OCI-LY1 (cell line): ENCODE results near the gene HOXC6.
"Not testable (repeated sequence)": the region's sequence is repeated elsewhere in the genome, so short reads cannot be mapped to it uniquely, and the experiment has no call there.

Experiments
- H2AFZ ChIP-seq: fragments of 200-600 bp; sonication (generic), shearing (Covaris generic); 2 replicates; pipeline ENCODE4 v1.6.0; 2014; ENCODE audit warnings: antibody characterized with exemption, mild to moderate bottlenecking, low read length
- H3F3A ChIP-seq: fragments of 200-600 bp; sonication (generic), shearing (Covaris generic); 2 replicates; pipeline ENCODE4 v1.6.0; 2014; ENCODE audit warnings: mild to moderate bottlenecking, antibody characterized with exemption, low read length, moderate library complexity; ENCODE audit not compliant: insufficient read depth
- H3K27ac ChIP-seq: fragments of 200-600 bp; sonication (generic); 2 replicates; pipeline ENCODE4 v1.5.1; 2014; ENCODE audit warnings: low read length, mixed run types, mild to moderate bottlenecking, low read depth; ENCODE audit not compliant: poor library complexity, severe bottlenecking
- H3K27me3 ChIP-seq: fragments of 200-600 bp; sonication (generic); 2 replicates; pipeline ENCODE4 v1.6.0; 2014; ENCODE audit warnings: antibody characterized with exemption, mild to moderate bottlenecking, low read length, moderate library complexity; ENCODE audit not compliant: insufficient read depth
- H3K36me3 ChIP-seq: fragments of 200-600 bp; sonication (generic); 2 replicates; pipeline ENCODE4 v1.6.1; 2014; ENCODE audit warnings: mild to moderate bottlenecking, antibody characterized with exemption, low read length, moderate library complexity, mixed read lengths; ENCODE audit not compliant: insufficient read depth
- H3K4me1 ChIP-seq: fragments of 200-600 bp; sonication (generic); 2 replicates; pipeline ENCODE4 v1.5.1; 2014; ENCODE audit warnings: mild to moderate bottlenecking, low read length, moderate library complexity; ENCODE audit not compliant: insufficient read depth, severe bottlenecking
- H3K4me2 ChIP-seq: fragments of 200-600 bp; sonication (generic), shearing (Covaris generic); 2 replicates; pipeline ENCODE4 v1.6.1; 2014; ENCODE audit warnings: low read length
- H3K4me3 ChIP-seq: fragments of 200-600 bp; sonication (generic); 2 replicates; pipeline ENCODE4 v1.5.1; 2014; ENCODE audit warnings: low read length, low read depth, mild to moderate bottlenecking, mixed read lengths; ENCODE audit not compliant: poor library complexity, severe bottlenecking
- H3K79me2 ChIP-seq: fragments of 200-600 bp; shearing (Covaris generic); 2 replicates; pipeline ENCODE4 v1.6.1; 2016; ENCODE audit warnings: mixed run types, low read length, mixed read lengths; ENCODE audit not compliant: insufficient read depth
- H3K9ac ChIP-seq: fragments of 200-600 bp; sonication (generic), shearing (Covaris generic); 2 replicates; pipeline ENCODE4 v1.6.1; 2014; ENCODE audit warnings: mild to moderate bottlenecking, low read length, mixed read lengths
- H3K9me2 ChIP-seq: fragments of 200-600 bp; sonication (generic), shearing (Covaris generic); 2 replicates; pipeline ENCODE4 v1.6.1; 2014; ENCODE audit warnings: low read depth, mild to moderate bottlenecking, low read length, mixed read lengths
- H3K9me3 ChIP-seq: fragments of 200-600 bp; shearing (Covaris generic); 2 replicates; pipeline ENCODE4 v1.6.1; 2014; ENCODE audit warnings: low read length, mixed read lengths
- H4K20me1 ChIP-seq: fragments of 200-600 bp; sonication (generic), shearing (Covaris generic); 2 replicates; pipeline ENCODE4 v1.6.0; 2016; ENCODE audit warnings: mild to moderate bottlenecking, low read length; ENCODE audit not compliant: insufficient read depth
- EZH2 ChIP-seq: fragments of 200-600 bp; sonication (generic), shearing (Covaris generic); IDR thresholded peaks from 2 replicates; pipeline ENCODE4 v1.8.0; 2017; ENCODE audit warnings: borderline replicate concordance, mixed run types, mild to moderate bottlenecking, antibody characterized with exemption, low read length, moderate library complexity, mixed read lengths
- TF ChIP-seq, protein P1 (sequence below): fragments of 200-600 bp; sonication (generic), shearing (Covaris generic); IDR thresholded peaks from 2 replicates; pipeline ENCODE4 v1.5.1; 2017; ENCODE audit warnings: mild to moderate bottlenecking, antibody characterized with exemption, low read length, moderate library complexity, mixed read lengths

The HOXC6 gene

DNA sequence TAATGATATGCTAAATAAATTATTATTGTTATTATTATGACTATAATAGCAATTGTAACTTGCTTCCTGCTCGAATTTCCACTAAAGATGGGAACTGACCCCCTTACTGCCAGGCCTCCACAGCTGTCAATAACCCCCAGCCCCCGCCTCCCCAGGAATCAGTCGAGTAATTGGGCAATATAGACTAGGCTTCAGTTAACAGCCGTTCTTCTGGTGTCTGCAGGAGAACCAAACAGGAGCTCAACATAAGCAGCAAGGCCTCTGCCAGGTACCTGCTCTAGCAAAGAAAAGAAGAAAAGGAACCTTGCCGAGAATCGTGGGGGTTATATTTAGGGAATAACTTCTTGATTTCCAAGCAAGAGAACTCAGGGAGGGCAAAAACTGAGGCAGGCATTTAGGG is 47.2 kb downstream of the HOXC6 start:
- Histone ChIP-seq H3K27me3 (no peaks in the 10 kb centered on the region; the same call in 1 of the 2 replicates), H3K36me3 (no peaks in the 10 kb centered on the region), H3K9me2 (no peaks in the 10 kb centered on the region), H3F3A (no peaks in the 10 kb centered on the region), H4K20me1 (no peaks in the 10 kb centered on the region), H3K27ac (no peak overlapping the region), H3K4me3 (no peak overlapping the region), H3K4me1 (no peaks in the 10 kb centered on the region), H3K9ac (no peak overlapping the region), H3K4me2 (no peak overlapping the region), H2AFZ (no peak overlapping the region), H3K79me2 (no peaks in the 10 kb centered on the region), H3K9me3 (no peaks in the 10 kb centered on the region)
- no peak for TF ChIP-seq EZH2
- TF ChIP-seq, protein P1, sequence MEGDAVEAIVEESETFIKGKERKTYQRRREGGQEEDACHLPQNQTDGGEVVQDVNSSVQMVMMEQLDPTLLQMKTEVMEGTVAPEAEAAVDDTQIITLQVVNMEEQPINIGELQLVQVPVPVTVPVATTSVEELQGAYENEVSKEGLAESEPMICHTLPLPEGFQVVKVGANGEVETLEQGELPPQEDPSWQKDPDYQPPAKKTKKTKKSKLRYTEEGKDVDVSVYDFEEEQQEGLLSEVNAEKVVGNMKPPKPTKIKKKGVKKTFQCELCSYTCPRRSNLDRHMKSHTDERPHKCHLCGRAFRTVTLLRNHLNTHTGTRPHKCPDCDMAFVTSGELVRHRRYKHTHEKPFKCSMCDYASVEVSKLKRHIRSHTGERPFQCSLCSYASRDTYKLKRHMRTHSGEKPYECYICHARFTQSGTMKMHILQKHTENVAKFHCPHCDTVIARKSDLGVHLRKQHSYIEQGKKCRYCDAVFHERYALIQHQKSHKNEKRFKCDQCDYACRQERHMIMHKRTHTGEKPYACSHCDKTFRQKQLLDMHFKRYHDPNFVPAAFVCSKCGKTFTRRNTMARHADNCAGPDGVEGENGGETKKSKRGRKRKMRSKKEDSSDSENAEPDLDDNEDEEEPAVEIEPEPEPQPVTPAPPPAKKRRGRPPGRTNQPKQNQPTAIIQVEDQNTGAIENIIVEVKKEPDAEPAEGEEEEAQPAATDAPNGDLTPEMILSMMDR = no peak

DNA sequence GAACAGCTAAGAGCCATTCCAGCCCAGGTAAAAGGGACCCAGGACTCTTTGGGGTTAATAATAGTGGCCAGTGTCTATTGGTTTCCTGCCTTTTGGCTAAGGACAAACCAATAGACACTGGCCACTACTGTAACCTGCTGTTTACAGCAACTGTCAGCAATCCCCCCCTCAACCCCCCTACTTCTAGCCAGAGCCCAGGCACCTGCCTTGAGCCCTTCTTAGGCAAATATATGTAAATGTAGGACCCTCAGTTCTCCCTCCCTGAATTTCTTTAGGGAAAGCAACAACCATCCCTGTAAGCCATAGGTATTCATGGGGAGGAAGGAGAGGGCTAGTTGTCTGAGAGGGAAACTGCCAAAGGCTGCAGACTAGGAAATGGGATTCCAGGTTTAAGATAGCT is 47.7 kb downstream of the HOXC6 start:
- Histone ChIP-seq H3K9ac (no peak overlapping the region), H3F3A (no peaks in the 10 kb centered on the region), H3K4me2 (no peak overlapping the region), H3K36me3 (no peaks in the 10 kb centered on the region), H4K20me1 (no peaks in the 10 kb centered on the region), H3K9me2 (no peaks in the 10 kb centered on the region), H3K9me3 (no peaks in the 10 kb centered on the region), H3K4me3 (no peak overlapping the region), H2AFZ (no peak overlapping the region), H3K27ac (no peak overlapping the region), H3K79me2 (no peaks in the 10 kb centered on the region), H3K27me3 (no peaks in the 10 kb centered on the region; the same call in 1 of the 2 replicates), H3K4me1 (no peaks in the 10 kb centered on the region)
- TF ChIP-seq EZH2 = no peak
- TF ChIP-seq, protein P1 = no peak

DNA sequence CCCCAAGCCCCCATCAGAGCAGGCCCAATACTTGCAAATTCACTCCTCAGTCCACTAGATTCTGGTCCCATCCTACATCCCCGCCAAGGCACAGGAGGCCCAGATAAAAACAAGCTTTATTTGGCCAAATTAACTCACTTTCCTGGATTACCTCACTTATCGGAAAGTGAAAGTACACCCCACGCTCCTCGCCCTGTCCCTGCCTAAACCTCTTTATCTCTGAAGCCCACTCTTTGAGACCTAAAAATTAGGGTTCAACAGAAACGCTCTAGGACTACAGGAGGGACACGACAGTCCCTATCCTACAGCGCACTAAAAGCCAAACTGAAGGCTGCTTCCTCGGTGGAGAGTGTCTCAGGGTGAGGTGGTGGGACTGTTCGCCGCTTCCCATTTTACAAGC is 49.6 kb downstream of the HOXC6 start:
- not testable (repeated sequence) for H3F3A ChIP-seq, H3K27ac ChIP-seq, H3K27me3 ChIP-seq, H3K79me2 ChIP-seq, H3K9me3 ChIP-seq, H2AFZ ChIP-seq, H3K9ac ChIP-seq, H3K4me1 ChIP-seq, H3K36me3 ChIP-seq, H3K4me3 ChIP-seq, H3K9me2 ChIP-seq, H3K4me2 ChIP-seq, H4K20me1 ChIP-seq

DNA sequence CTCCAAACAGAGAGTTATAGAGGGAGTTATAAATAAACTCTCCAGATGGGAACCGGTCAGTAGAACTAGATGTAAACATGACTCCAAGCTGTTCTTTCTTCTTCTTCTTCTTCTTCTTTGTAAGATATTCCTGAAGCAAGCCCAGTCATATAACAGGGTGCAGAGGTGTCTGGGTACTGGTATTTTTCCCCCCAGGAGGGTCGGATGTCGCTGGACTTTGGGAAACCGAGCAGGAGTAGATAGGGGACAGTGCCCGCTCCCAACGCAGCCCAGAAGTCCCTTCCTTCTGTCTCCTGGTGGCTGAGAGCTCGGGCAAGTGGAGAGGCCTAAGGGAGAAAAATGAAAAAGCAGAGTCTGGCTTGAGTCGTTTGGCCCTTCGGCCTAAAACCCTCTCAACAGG is 50.9 kb downstream of the HOXC6 start:
- H3K4me2 ChIP-seq, H2AFZ ChIP-seq, H3K9me3 ChIP-seq, H3K9me2 ChIP-seq, H3F3A ChIP-seq, H3K79me2 ChIP-seq, H3K27ac ChIP-seq, H3K27me3 ChIP-seq, H4K20me1 ChIP-seq, H3K4me1 ChIP-seq, H3K4me3 ChIP-seq, H3K9ac ChIP-seq, H3K36me3 ChIP-seq: not testable (repeated sequence)
